Regular cardiac myocyte (primary cell): ENCODE measurements around the gene SPINK5. TPM values are rescaled to one million over a fixed set of nuclear protein-coding genes. Genes with fewer than 3 reads are reported as not detected.

Source experiments
- total RNA-seq: library from RNA; depleted of rRNA; stranded (reverse); fragments of >200 nt; gene quantifications from 2 replicates; pipeline ENCODE4 v1.2.3, GENCODE V29; 2014

SPINK5 gene
- total RNA-seq: not detected in 2 replicates

GRCh38 chr5:148063861-148064260 is at the start of gene SPINK5:
SPINK5 (plus strand) TSS chr5:148063980; CDS start chr5:148064045, 65 bp downstream.

DNA sequence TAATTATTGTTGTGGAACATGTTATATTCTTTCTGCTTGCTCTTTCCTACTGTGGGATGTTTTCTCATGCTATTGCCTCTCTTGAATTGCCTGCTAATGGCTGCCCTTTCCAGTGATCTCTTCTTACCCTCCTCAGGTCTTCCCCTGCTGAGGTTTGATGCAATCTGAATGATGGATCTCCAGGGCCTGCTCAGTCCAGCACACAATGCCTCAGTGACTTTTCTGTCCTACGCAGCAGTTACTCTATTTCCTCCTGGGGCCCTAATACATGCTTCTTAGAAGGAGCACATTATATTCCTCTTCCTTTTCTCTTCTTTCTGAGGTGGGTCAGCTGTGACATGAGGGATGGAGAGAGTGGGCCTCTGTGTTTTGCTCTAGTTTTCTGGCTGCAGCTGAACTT is 104.5 kb downstream of the SPINK5 start, which contains the start of gene SPINK14:
SPINK14 (plus strand) TSS at position 301 of the 400 bp plus-strand sequence. CDS start 1,187 bp downstream, outside the sequence.

Other genes with a start within 250 kb of the SPINK5 start
- 0.56 TPM in 1 of 2 replicates, not detected in the other for gene SPINK1, start 232.3 kb upstream of the SPINK5 start, total RNA-seq
- 0.85 TPM in 1 of 2 replicates, not detected in the other for gene SCGB3A2, start 185.3 kb upstream of the SPINK5 start, total RNA-seq
- gene C5orf46, start 157.4 kb upstream of the SPINK5 start, total RNA-seq: 5.9 and 25.1 TPM in 2 replicates
- gene SPINK14, start 104.6 kb downstream of the SPINK5 start, total RNA-seq: not detected in 2 replicates
- gene SPINK6, start 139.1 kb downstream of the SPINK5 start, total RNA-seq: not detected in 2 replicates
- not detected in 2 replicates for gene MARCOL, start 174.5 kb downstream of the SPINK5 start, total RNA-seq
- gene SPINK13, start 204.8 kb downstream of the SPINK5 start, total RNA-seq: not detected in 2 replicates
- not detected in 2 replicates for gene SPINK7, start 248.4 kb downstream of the SPINK5 start, total RNA-seq